Motor neuron (in vitro differentiated cells): ENCODE results near the gene HNRNPH2. TPM values are rescaled to one million over a fixed set of nuclear protein-coding genes. Genes with fewer than 3 reads are reported as not detected.

Experiments
- ATAC-seq, 8 experiments: fragments of 200-7000 bp; cut with Tn5 transposase; replicated peaks in 6 of 8; 2 replicates each; pipeline ENCODE4 v1.8.0; 2021; ENCODE audit warnings: mild to moderate bottlenecking in 8 of 8, moderate library complexity in 8 of 8
- H3K27ac ChIP-seq, 2 donors: fragments of 250-450 bp; sonication (Bioruptor Pico); 2 replicates each; pipeline ENCODE4 v1.9.0; 2021; ENCODE audit warnings: antibody characterized with exemption in 2 of 2, mild to moderate bottlenecking in 2 of 2, moderate library complexity in 1 of 2
- H3K4me1 ChIP-seq, 2 donors: fragments of 250-450 bp; sonication (Bioruptor Pico); replicated peaks in 1 of 2; 2 replicates each; pipeline ENCODE4 v1.6.1; 2021; ENCODE audit warnings: antibody characterized with exemption in 2 of 2, mild to moderate bottlenecking in 2 of 2, moderate library complexity in 1 of 2
- H3K4me3 ChIP-seq, 5 donors: fragments of 250-450 bp; sonication (Bioruptor Pico); 2 replicates each; pipeline ENCODE4 v1.9.0; 2021; ENCODE audit warnings: antibody characterized with exemption in 5 of 5, mild to moderate bottlenecking in 5 of 5, moderate library complexity in 4 of 5
- WGBS, 10 experiments: fragments of 450-650 bp; shearing (Covaris generic); methylation state at CpG; one replicate each; pipeline ENCODE4 v1.0.0; 2022; 5-methylcytosine and 5-hydroxymethylcytosine counted together
- in situ Hi-C, 9 experiments: fragments of 400-800 bp; cut with MboI; loops; one replicate each; pipeline ENCODE4 v1.15.0; 2021; ENCODE audit warnings: low sequenced_read_pairs in 9 of 9, low pct_unique_long_range_greater_than_20kb in 2 of 9; ENCODE audit not compliant: unreplicated experiment in 9 of 9
- total RNA-seq, 8 experiments: library from RNA; unstranded; fragments of 300-600 nt; gene quantifications; 2 replicates each; pipeline versions ENCODE4 v1.2.3 to v1.2.4, GENCODE V29; 2022

HNRNPH2 gene
- total RNA-seq, 8 experiments from 2014 or later: 53.6 to 97.9 (median 78.7) TPM

GRCh38 chrX:101385795-101386541 lies 22.1 kb upstream of the HNRNPH2 start, which contains the start of gene BTK:
TSS of gene BTK (minus strand) at chrX:101386191. CDS start at chrX:101375284, 10,907 bp downstream.
- 20 to 100% (median 68%) methylated on average over 1 to 5 of the region's 9 CpGs; no CpG with 5 or more reads in 7 of the 10 experiments for WGBS, 10 experiments
- no peak for ATAC-seq
- peaks cover 0 to 4% of the 10 kb centered on the region in 2 donors for H3K4me1 ChIP-seq

GRCh38 chrX:101386542-101386885 lies 21.5 kb upstream of the HNRNPH2 start:
- WGBS, 10 experiments: 0 to 51% (median 29%) methylated on average over 1 to 6 of the region's 6 CpGs; no CpG with 5 or more reads in 7 of the 10 experiments
- in situ Hi-C loops: no loop called here
- Histone ChIP-seq H3K4me3 (no peak overlapping the region), H3K27ac (no peak overlapping the region), H3K4me1 (peaks cover 0 to 4% of the 10 kb centered on the region in 2 donors)
- ATAC-seq: no peak

More at GRCh38 chrX:101385795-101386541, 22.1 kb upstream of the HNRNPH2 start, which contains the start of gene BTK:
- no peak within 1 kb of the TSS for H3K27ac ChIP-seq
- in situ Hi-C loops: no loop called here
- no peak within 1 kb of the TSS for H3K4me3 ChIP-seq

- 58 to 100% methylated on average over 1 to 2 of the region's 3 CpGs; no CpG with 5 or more reads in 8 of the 10 experiments for WGBS, 10 experiments
- ATAC-seq: no peak
- Histone ChIP-seq H3K4me3 (no peak overlapping the region), H3K27ac (no peak overlapping the region), H3K4me1 (peaks cover 4 to 8% of the 10 kb centered on the region in 2 donors)
- in situ Hi-C loops: no loop called here
These were observed 19.4 kb upstream of the HNRNPH2 start for GRCh38 chrX:101388604-101389003.

GRCh38 chrX:101390664-101391525 lies 17.1 kb upstream of the HNRNPH2 start, which contains the start of gene RPL36A:
TSS of gene RPL36A (plus strand) at chrX:101391011. CDS start at chrX:101391044, 33 bp downstream.
- in situ Hi-C loops: no loop called here

GRCh38 chrX:101391831-101392230 lies 16.2 kb upstream of the HNRNPH2 start:
- in situ Hi-C loops: no loop called here
- H3K4me1 ChIP-seq: peaks cover 0 to 8% of the 10 kb centered on the region in 2 donors
- ATAC-seq: no peak
- peak overlapping the region; percentile 48 to 92 (median 84) for H3K4me3 ChIP-seq
- 0 to 40% (median 14%) methylated on average over 1 to 5 of the region's 6 CpGs; no CpG with 5 or more reads in 4 of the 10 experiments for WGBS, 10 experiments
- peak overlapping the region in 1 of 2 donors; percentile 81 for H3K27ac ChIP-seq

More at GRCh38 chrX:101390664-101391525, 17.1 kb upstream of the HNRNPH2 start, which contains the start of gene RPL36A:
- H3K4me1 ChIP-seq: peaks cover 0 to 8% of the 10 kb centered on the region in 2 donors
- 0 to 16% (median 1%) methylated on average over 1 to 15 of the region's 47 CpGs; no CpG with 5 or more reads in 6 of the 10 experiments for WGBS, 10 experiments
- peak within 1 kb of the TSS; percentile 75 to 81 for H3K27ac ChIP-seq
- ATAC-seq: peak; percentile 91 to 100 (median 100)
- H3K4me3 ChIP-seq: peak within 1 kb of the TSS; percentile 48 to 92 (median 84)

GRCh38 chrX:101393530-101394305 lies 14.3 kb upstream of the HNRNPH2 start:
- H3K4me1 ChIP-seq: peaks cover 0 to 8% of the 10 kb centered on the region in 2 donors
- in situ Hi-C loops: no loop called here
- no peak for ATAC-seq
- H3K27ac ChIP-seq: no peak overlapping the region
- H3K4me3 ChIP-seq: no peak overlapping the region
- WGBS, 10 experiments: 49 to 100% (median 71%) methylated on average over 1 to 11 of the region's 11 CpGs; no CpG with 5 or more reads in 2 of the 10 experiments

- in situ Hi-C loops: no loop called here
- Histone ChIP-seq H3K4me1 (peaks cover 0 to 8% of the 10 kb centered on the region in 2 donors), H3K4me3 (no peak overlapping the region), H3K27ac (no peak overlapping the region)
- no peak for ATAC-seq
These were observed 13.7 kb upstream of the HNRNPH2 start for GRCh38 chrX:101394372-101394771.

GRCh38 chrX:101395789-101396188 lies 12.2 kb upstream of the HNRNPH2 start:
- peaks cover 0 to 8% of the 10 kb centered on the region in 2 donors for H3K4me1 ChIP-seq
- in situ Hi-C loops: no loop called here
- ATAC-seq: peak in 2 of 8 experiments; percentile 6 to 22
- H3K27ac ChIP-seq: no peak overlapping the region
- 100% methylated on average over 1 of the region's 1 CpG; no CpG with 5 or more reads in 7 of the 10 experiments for WGBS, 10 experiments
- no peak overlapping the region for H3K4me3 ChIP-seq

GRCh38 chrX:101397779-101398178 lies 10.2 kb upstream of the HNRNPH2 start:
- WGBS, 10 experiments: 0 to 49% (median 11%) methylated on average over 1 to 4 of the region's 4 CpGs; no CpG with 5 or more reads in 5 of the 10 experiments
- H3K4me3 ChIP-seq: no peak overlapping the region
- ATAC-seq: peak in 2 of 8 experiments; percentile 10 to 51
- no peak overlapping the region for H3K27ac ChIP-seq
- in situ Hi-C loops: no loop called here
- H3K4me1 ChIP-seq: no peaks in the 10 kb centered on the region

- in situ Hi-C loops: no loop called here
These were observed 9.3 kb upstream of the HNRNPH2 start for GRCh38 chrX:101398694-101399093.

GRCh38 chrX:101399825-101400224 lies 8.2 kb upstream of the HNRNPH2 start:
- 38 to 95% (median 67%) methylated on average over 1 to 4 of the region's 4 CpGs; no CpG with 5 or more reads in 6 of the 10 experiments for WGBS, 10 experiments
- no peak overlapping the region for H3K4me3 ChIP-seq
- no peak for ATAC-seq
- in situ Hi-C loops: no loop called here
- H3K4me1 ChIP-seq: no peaks in the 10 kb centered on the region
- H3K27ac ChIP-seq: no peak overlapping the region

More at GRCh38 chrX:101398694-101399093, 9.3 kb upstream of the HNRNPH2 start:
- 43 to 100% (median 48%) methylated on average over 1 to 4 of the region's 4 CpGs; no CpG with 5 or more reads in 7 of the 10 experiments for WGBS, 10 experiments
- Histone ChIP-seq H3K27ac (no peak overlapping the region), H3K4me1 (no peaks in the 10 kb centered on the region), H3K4me3 (no peak overlapping the region)
- no peak for ATAC-seq

GRCh38 chrX:101407167-101407747 lies 765 bp upstream of the HNRNPH2 start:
- Histone ChIP-seq H3K4me3 (peak overlapping the region; percentile 66 to 92 (median 73)), H3K4me1 (peaks cover 2 to 10% of the 10 kb centered on the region in 2 donors), H3K27ac (peak overlapping the region; percentile 39 to 52)
- WGBS, 10 experiments: 0 to 4% (median 0%) methylated on average over 1 to 14 of the region's 15 CpGs; no CpG with 5 or more reads in 4 of the 10 experiments
- peak in 3 of 8 experiments; percentile 2 to 8 (median 2) for ATAC-seq
- in situ Hi-C loops: no loop called here
